Hematopoietic multipotent progenitor cell treated with erythropoietin and hydrocortisone succinate and interleukin-3 and kit ligand, for 6 days (in vitro differentiated cells): ENCODE data around the gene RTN4.

ENCODE experiments used
- DNase-seq: peaks from one replicate; pipeline ENCODE4 v3.0.0-alpha.2; 2015

Gene RTN4

DNA sequence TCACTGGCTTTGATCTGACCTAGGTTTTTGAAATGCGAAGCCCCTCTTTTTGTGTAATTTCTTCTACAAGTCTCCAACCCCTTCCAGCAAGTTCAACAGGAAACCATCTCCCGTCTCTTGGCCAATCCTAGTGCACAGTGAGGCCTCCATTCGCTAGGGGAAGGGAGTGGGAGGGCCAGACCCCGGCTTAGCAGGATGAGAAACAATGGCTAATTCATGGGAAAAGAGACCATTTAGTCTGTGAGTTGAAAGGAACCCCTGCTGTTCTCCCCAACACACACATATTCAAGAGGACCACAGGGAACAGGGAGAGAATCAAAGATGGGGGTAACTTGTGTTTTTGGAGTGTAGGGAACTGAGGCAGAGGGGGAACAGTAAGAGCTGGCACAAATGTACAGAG is 83.0 kb downstream of the RTN4 start:
- DNase-seq = no peak

DNA sequence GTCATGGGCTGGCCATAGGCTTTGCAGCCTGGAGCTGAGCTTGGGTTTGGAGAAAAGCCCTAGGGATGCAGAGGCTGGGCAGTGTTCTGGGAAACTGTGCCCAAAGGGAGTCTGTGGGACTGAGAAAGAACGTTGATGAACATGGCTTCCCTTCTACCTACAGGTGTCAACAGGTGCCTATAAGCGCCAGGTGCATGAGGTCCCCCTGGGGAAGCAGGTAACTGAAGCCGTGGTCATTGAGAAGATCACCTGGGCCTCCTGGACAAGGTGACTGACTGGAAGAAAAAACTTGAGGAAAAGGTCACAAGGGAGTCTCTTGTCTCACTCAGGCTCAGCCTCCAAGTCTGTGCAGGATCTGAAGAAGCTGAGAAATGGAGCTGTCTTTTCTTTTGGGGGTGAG is 83.4 kb downstream of the RTN4 start:
- no peak for DNase-seq

DNA sequence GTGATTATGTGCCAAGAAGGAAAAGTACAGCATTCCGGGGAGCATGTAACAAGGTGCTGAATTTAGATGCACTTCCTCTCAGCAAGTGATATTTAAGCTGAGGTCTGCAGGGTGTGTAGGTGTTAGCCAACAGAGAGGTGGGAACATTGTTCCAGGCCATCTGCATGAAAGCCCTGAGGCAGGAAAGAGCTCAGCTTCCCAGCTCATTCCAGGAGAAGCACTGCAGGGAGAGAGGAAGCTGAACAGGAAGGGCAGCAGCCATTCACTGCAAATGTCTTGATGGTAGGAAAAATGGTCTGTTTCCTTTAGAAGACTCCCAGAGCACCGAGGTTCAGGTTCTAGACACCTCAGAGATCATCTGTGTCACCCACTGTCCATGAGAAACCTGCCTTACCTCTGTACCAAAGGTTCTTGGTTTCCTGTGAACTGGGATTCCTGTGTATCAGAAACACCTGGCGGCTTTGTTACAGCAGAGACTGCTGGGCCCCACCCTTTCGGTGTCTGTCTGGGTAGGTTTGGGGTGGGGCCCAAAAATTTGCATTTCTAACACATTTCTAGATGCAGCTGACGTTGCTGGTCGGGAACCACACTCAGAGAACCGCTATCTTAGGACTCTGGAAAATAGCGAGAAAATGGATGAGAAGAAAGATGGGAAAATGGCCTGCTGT is 84.0 kb downstream of the RTN4 start:
- no peak for DNase-seq

DNA sequence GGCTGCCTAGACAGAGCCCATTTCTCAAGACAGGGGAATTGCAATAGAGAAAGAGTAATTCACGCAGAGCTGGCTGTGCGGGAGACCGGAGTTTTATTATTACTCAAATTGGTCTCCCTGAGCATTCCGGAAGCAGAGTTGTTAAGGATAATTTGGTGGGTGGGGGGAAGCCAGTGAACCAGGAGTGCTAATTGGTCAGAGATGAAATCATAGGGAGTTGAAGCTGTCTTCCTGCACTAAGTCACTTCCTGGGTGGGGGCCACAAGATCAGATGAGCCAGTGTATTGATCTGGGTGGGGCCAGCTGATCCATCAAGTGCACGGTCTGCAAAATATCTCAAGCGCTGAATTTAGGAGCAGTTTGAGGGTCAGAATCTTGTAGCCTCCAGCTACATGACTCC is 84.8 kb downstream of the RTN4 start:
- no peak for DNase-seq

DNA sequence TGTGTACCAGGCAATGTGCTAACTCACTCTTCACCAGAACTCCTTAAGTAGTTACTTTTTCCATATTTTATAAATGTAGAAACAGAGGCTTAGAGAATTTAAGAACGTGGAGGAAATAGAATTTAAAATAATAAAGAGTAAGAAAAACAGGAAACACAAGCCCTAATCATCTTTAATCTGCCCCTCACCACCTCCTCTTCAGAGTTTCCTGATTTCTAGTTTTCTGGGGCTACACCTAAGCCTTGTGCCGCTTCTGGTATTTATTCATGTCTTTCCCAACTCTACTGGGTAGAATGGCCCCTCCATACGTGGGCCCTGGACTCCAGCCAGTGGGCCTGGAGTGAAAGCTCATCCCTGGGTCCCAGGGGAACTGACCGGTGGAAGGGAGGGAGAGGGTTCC is 85.4 kb downstream of the RTN4 start:
- DNase-seq = no peak

DNA sequence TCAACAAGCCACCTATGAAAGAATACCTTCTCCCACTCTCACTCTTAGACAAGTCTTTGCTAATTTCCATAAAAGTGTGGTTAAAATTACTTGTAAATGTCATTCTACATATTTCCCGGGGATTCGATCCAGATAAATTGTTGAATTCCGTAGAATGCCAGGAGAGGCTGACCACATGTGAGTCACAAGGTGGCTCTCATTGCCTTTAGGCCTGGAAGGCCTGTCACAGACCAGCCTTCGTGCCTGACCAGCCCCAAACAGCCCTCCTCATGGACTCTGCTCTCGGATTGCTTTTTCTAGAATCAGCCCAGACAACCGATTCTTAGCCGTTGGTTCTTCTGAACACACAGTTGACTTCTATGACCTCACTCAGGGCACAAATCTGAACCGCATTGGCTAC is 86.0 kb downstream of the RTN4 start:
- no peak for DNase-seq

DNA sequence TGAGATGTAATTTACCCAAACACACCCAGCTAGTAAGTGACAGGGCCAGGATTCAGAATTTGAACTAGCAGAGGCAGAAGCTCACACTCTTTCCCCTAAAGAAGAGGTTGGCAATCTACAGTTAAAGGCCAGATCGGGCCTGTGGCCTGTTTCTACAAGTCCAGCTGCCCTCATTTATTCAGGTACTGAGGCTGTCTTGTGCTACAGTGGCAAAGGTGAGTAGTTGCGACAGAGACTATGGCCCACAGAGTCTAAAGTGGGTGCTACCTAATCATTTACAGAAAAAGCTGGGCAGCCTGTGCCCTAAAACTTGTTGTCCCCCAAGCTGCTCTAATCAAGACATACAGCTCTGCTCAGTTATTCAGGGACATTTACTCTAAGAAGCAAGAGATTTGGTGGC is 86.8 kb downstream of the RTN4 start:
- no peak for DNase-seq

DNA sequence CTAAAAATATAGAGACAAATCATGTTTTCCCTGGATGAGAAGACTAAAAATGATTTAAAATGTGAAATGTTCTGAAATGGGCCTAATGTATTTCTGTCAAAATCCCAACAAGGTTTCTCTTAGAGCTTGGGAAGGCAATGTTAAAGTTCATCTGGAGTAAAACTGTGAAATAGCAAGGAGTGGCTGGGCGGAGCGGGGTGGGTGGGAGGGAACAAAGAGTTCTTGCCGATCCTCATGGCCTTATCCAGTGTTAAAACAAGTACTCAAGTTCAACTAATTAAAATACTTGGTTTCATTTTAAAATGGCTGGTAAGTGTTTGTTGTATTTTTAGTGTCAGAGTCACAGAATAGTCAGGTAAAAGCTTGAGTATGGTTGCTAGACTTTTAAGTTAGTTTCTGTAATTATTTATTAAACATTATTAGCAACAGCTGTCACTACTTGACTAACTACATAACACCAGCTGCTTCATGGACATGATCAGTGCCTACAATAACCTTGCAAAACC is 87.3 kb downstream of the RTN4 start:
- DNase-seq = no peak

DNA sequence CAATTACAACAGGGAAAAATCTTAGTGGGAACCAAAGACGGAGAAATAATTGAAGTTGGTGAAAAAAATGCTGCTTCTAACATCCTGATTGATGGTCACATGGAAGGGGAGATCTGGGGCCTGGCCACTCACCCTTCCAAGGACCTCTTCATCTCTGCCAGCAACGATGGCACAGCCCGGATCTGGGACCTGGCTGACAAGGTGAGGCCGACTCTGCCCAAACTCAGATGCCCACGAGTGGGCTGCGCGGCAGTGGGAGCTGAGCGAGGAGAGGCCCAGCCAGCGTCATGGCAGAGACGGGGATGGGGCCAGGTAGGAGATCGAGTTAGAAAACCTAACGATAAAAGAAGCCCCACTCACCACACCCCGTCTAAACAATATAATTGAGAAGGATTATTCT is 87.7 kb downstream of the RTN4 start:
- DNase-seq = no peak

DNA sequence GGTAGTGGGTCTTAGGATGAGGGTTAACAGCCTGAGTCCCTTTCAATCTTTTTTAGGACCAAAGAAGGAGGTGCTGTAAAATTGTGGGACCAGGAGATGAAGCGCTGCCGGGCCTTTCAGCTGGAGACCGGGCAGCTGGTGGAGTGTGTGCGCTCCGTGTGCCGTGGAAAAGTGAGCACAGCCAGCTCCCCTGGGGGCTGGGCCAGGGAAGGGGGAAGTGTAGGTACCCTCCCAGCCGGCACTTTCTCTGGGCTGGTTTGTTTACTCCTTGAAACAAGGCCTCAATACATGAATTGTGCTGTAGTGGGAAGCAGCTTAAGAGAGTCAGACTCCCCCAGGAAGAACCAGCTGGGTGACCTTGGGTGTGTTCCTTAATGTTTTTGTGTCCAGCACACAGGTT is 90.1 kb downstream of the RTN4 start:
- DNase-seq = no peak

DNA sequence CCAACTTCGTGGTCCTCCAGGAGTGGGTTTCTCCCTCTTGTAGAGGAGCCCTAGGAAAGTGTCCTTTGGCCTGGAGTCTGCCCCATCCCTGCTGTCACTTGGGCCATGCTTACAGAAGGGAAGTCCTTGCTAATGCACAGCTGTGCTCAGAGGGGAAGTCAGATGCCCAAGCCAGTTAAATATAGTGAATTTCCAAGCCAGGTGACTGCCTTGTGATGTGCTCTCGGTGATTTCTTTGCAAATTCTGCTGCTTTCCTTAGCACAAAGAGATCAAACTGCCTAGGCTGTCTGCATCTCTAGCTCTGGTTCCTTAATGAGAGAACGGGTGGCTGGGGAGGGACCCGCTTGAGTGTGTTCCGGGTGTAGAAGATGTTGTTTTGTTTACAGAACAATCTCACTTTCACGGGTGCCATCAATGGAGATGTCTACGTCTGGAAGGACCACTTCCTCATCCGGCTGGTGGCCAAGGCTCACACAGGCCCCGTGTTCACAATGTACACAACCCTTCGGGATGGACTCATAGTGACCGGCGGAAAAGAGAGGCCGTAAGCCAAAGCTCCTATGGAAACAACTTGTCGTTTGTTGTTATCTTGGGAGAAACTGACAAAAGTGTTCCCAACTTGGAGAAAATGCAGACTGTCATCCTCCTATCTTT is 91.4 kb downstream of the RTN4 start:
- no peak for DNase-seq

DNA sequence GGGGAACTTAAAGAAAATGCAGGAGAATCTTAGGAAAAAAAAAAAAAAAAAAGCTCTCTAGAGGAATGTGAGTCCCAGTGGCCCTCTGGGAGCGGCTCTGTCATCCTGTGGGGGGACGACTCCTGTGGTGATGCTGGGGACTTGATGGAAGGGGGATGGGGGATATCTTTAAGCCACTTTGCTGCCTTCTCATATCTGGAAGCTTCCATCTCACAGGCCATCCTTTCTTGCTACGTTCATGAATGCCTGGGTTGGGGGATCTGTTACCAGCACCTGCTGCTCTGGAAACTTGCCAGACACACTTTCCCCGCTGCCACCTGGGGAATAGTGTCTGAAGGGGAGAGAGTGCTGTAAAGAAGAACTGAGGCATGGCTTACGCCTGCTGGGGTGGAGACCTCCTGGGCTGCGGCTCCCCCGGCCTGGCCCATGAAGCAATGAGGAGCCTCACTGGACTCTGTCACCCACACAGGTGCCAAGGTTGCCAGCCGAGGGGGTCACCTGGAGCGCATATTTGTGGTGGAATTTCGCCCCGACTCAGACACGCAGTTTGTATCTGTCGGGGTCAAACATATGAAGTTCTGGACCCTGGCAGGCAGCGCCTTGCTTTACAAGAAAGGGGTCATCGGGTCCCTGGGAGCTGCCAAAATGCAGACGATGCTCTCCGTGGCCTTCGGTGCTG is 92.8 kb downstream of the RTN4 start:
- DNase-seq = no peak

DNA sequence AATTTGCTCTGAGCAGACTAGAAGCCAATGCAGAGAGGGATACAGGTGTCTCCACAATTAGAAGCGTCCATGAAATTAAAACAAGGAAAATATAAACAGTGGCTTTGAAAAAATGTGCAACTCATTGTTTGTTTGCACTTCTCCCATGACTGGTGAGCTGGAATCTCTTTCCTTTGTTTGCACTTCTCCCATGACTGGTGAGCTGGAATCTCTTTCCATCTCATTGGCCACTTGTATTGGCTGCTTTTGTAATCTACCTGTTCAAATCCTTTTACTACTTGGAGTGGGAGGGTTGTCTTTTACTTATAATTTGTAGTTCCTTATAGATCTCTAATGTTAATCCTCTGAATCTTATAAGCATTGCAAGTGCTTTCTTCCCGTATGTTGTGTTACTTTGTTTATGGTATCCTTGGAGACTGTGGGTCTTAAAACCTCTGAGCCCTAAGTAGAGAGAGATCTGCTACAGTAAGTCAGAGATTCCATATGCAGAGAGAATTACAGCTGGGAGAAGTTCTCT is 94.1 kb downstream of the RTN4 start:
- peak; percentile 38 for DNase-seq

DNA sequence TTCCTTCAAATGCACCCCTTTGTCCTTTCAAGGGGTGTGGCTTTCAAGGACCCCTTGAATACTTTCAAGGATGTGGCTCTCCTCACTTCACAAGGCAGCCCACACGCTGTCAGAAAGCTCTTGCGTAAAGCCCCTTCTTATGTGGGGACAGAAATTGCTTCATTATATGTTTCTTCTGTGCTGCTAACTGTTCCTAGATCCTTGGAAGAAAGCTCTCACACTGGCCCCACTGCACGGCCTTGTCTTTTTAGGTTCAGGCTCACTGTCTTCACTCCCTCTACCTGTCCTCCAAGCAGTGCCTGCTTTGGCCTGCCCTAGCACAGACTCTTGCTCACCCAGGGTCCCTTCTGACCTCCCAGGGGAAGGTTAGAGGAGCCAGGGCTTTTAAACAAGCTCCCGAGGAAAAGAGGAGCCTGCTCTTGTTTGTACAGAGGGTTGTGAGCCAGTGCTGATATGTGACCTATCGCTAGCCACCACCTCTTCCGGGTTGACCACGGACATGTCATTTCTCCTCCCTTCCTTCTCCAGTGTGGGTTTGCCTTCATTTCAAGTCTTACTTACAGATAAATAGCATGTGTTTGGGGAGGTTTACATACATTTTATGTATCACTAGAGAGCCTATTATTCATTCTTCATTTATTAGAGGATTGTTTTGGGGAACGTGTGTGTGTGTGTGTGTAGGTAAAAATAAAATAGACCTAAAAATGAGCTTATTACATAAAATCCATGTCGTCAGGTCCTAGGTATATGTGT is 94.7 kb downstream of the RTN4 start:
- DNase-seq = peak; percentile 89

DNA sequence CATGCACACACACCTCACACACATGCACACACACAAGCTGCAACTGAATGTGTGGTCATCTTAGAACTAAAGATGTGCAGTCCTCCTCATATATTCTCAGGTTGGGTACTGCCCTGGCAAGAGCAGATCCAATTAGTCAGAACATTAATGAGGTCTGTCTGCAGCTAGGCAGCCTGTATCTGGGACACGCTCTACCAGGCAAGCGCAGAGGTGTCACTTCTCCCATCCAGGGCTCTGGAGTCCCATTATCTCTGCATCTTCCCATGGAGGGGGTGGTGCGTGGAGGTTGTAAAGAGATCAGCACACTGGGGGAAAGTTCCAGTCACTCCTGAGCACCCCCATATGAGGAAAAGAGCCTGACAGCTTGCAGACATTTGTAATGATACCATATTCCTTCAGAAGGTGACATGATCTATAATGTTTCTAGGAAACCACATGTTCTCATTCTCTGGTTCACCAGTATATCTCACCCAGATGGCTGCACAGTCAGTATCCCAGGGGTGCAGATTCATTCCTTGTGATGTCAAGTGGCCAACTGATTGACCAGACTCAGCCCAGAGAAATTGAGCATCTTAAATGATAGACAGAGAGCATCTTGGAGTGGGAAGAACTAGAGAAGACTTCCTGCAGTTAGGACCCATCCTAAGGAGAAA is 95.4 kb downstream of the RTN4 start:
- DNase-seq = no peak

DNA sequence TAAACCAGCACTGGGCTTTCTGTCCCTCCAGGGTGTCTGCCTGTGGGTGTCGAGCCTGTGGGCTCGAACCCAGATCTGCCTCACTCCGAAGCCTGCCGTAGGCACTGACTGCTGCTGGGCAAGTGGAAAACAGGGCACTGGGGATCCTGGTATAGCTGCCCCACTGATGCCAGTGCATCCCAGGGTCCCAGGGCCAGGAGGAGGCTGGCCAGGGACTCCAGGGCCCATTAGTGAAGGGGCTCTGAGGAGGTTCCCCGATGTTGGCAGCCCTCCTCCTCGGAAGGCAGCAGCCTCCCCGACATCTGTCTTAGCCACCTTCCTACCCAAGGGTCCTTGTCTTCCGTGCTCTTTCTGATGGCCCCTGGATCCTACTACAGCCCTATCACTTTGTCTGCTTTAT is 96.1 kb downstream of the RTN4 start:
- DNase-seq = no peak

DNA sequence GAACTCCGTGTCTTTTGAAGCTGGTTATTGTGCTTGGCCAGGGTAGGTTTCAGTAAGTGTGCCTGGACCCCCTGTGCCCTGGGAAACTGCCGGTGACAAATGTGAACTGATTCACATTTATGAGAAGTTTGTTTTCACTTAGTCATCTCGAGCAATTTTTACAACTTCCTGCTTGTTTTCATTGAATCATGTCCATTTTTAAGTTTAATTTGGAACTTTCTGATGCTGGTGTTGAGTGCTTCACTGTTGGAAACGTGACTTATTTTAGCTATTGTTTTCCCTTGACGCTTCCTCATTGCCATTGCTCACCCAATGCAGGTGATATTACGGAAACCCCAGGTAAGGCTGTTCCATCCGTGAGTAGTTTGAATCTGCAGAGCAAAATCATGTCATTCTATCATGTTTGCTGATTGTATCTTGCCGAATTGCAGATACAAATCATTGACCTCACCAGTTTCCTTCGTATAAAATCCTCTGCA is 97.2 kb downstream of the RTN4 start:
- peak; percentile 30 for DNase-seq

DNA sequence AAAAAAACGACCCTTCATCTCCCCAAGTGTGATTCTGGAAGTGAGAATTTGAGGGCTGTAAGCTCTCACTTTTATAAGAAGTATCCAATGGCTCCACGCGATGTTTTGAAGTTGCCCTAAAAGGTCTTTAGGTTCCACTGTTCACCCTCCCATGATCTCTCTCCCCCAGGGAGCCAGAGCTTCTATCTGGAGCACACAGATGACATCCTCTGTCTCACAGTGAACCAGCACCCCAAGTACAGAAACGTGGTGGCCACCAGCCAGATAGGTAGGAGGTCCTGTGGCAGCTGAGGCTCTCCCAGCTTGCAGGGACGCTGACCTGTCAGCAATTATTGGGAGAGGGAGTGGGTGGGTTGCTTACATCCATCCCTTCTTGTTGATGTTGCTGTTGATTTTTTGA is 97.8 kb downstream of the RTN4 start:
- no peak for DNase-seq

DNA sequence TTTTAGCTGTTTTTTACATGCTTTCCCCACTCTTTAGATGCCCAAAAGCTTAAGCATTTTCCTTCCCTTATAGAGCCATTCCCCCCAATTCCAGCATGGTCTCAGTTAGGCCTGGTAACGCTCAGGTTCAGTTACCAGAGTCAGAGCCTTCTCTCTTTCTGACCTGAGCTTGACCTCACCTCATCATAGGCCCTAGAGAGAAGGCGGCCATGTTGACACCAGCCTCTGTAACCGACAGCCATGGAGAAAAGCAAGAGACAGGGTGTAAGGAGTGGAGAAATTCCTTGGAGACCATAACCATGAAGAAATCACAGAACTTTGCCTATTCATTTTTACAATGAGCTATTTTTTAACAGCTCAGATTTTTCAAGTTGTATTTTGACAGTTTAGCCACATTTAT is 99.4 kb downstream of the RTN4 start:
- DNase-seq = no peak

DNA sequence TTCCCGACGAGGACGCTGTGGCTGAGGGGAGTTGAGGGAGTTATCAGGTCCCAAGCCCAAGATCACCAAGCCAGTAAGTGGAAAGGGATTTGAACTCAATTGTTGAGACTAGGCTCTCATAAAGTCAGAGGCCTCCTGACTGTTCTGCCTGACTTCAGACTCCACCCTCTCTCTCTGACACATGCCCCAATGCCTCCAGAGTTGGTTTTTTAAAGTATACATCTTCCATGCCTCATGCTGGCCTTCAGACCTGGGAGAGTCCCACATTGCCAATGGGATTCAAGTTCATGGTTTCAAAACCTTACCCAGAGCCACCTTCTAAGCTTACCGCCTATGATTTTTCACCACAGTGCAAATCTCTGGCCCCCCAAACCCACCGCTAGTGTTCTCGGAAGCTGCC is 100.8 kb downstream of the RTN4 start:
- DNase-seq = no peak

DNA sequence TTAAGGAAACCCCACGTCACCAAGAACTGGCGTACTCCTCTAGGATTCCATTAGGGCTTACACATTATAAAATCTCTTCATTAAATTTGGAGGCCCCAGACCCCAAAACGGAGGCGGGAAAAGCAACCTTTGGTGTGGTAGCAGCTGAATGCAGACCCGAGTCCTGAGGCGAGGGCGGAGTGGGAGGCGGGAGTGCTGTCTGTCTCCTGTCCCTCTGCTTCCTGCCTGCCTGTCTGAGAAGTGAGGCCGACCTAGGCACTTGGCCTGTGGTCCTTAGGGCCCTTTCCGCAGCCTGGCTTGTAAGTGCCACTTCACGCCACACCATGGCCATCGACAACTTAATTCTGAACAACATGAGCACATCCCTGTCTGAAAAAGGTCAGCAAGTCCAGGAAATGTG is 102.1 kb downstream of the RTN4 start:
- no peak for DNase-seq

DNA sequence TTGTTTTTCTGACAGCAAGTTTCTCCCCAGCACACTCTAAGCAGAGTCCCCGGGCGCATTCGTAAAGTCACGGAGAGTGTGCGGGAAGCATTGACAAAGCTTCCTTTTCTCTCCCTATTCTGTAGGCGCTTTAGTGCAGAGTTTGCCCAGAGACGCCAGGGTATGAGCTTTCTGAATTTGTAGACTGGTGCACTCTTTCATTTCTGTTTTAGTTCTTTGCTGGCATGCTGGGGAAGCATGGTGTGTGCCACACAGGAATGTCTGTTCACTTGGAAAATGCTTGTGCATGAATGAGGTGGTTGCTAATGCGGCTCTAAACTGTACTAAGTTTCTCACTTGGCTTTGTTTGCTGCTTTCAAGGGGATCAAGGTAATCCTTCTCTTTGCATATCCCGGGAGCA is 102.6 kb downstream of the RTN4 start:
- no peak for DNase-seq

DNA sequence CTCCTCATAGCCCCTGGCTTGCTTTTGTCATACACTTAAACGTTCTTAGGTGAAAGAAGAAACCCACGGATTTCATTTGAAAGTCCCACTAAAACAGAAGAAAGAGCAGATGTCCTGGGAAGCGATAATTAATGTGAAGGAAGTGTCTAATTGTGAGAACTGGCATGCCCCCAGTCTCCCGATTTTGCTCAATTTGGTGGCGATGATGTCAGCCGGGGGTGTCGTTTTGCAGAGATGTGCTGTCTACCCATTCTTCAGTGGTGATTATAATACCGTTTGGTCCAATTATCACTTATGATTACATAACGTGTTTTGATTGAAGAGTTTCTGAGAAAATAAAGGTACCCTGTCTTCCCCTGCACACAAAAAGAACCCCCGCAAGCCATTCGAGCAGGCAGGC is 103.1 kb downstream of the RTN4 start:
- DNase-seq = no peak
